ENCODE measurements around the gene AUTS2. TPM values are rescaled to one million over a fixed set of nuclear protein-coding genes. Genes with fewer than 3 reads are reported as not detected.

The AUTS2 gene
- total and polyA plus RNA-seq, 2 experiments from 2014 or later = 3.0 to 4.4 TPM

DNA sequence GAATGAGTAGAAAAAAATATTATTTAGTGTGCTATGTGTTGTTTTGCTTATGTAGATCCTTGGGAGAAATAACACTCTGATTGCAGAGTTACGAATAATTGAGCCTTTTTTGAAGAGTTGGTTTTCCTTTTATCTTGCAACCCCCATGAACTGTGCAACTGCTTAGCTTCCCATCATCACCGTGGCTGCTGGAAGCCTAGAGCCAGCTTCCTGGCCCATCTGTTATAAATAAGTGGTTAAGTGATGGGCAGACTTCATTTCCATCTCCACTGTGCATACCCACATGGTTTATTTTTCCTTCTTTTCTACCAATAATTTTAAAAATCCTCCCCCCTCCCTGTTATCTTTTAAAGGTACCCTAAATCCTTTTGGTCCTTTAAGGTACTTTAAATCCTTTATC lies 978.8 kb downstream of the AUTS2 start:
- no peaks in the 10 kb centered on the region for H4K20me1 ChIP-seq (ENCODE audit: insufficient read depth)
- no peak for DNase-seq
- no peaks in the 10 kb centered on the region for H3K27me3 ChIP-seq (replicated peaks; ENCODE audit: insufficient read depth)
- no peak overlapping the region for H2AFZ ChIP-seq
- H3K9me3 ChIP-seq (ENCODE audit: low read depth) = no peaks in the 10 kb centered on the region
- in situ Hi-C loops (cut with MboI) = no loop called here
- no peaks in the 10 kb centered on the region for H3K79me2 ChIP-seq (ENCODE audit: insufficient read depth)
- 52 to 72% methylated on average over 2 of the region's 2 CpGs for WGBS, 2 experiments (ENCODE audit: low coverage in 1 of 2, low lambda C conversion rate in 2 of 2, missing lambda C conversion rate in 2 of 2)
- no peak overlapping the region for H3K4me3 ChIP-seq
- no peaks in the 10 kb centered on the region for H3F3A ChIP-seq (ENCODE audit: insufficient read depth)
- H3K36me3 ChIP-seq (ENCODE audit: low read depth) = no peaks in the 10 kb centered on the region
- H3K4me2 ChIP-seq (ENCODE audit: unreplicated experiment) = no peak overlapping the region
- TF ChIP-seq EZH2 (IDR thresholded peaks at IDR 0.05; ENCODE audit: insufficient read depth, poor library complexity, severe bottlenecking) (no peak), EZH2phosphoT487 (IDR thresholded peaks at IDR 0.05; ENCODE audit: insufficient read depth, low read depth) (no peak)
- H3K9me2 ChIP-seq (ENCODE audit: insufficient read depth) = no peaks in the 10 kb centered on the region
- no peak overlapping the region for H3K27ac ChIP-seq
- no peak overlapping the region for H3K9ac ChIP-seq
- no peaks in the 10 kb centered on the region for H3K4me1 ChIP-seq (ENCODE audit: insufficient read depth)

DNA sequence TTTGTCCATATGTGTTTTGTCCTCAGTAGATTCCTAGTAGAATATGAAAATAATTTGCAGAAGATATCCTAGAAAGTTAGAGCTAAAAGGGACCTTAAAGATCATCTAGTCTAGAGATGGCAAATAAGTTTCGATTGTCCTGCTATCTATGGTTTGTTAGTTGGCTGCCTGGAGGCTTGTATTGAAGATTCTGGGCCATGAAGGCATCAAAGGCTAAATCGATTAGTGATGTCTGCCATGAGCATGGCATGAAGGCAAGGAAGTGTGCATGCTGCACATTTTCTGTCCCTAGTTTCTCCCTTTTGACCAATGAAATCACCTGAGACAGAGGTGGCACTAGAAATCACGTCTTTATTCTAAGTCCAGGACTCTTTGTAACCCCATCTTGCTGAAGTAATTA lies 979.9 kb downstream of the AUTS2 start:
- Histone ChIP-seq H3K4me3 (no peak overlapping the region), H3K9me3 (ENCODE audit: low read depth) (no peaks in the 10 kb centered on the region), H3K9me2 (ENCODE audit: insufficient read depth) (no peaks in the 10 kb centered on the region), H3K4me1 (ENCODE audit: insufficient read depth) (no peaks in the 10 kb centered on the region), H3K4me2 (ENCODE audit: unreplicated experiment) (no peak overlapping the region), H3K79me2 (ENCODE audit: insufficient read depth) (no peaks in the 10 kb centered on the region), H3F3A (ENCODE audit: insufficient read depth) (no peaks in the 10 kb centered on the region), H2AFZ (no peak overlapping the region), H3K9ac (no peak overlapping the region), H3K27me3 (replicated peaks; ENCODE audit: insufficient read depth) (no peaks in the 10 kb centered on the region), H3K27ac (no peak overlapping the region), H4K20me1 (ENCODE audit: insufficient read depth) (no peaks in the 10 kb centered on the region), H3K36me3 (ENCODE audit: low read depth) (no peaks in the 10 kb centered on the region)
- DNase-seq = no peak
- TF ChIP-seq EZH2 (IDR thresholded peaks at IDR 0.05; ENCODE audit: insufficient read depth, poor library complexity, severe bottlenecking) (no peak), EZH2phosphoT487 (IDR thresholded peaks at IDR 0.05; ENCODE audit: insufficient read depth, low read depth) (no peak)
- in situ Hi-C loops (cut with MboI) = no loop called here
- WGBS, 2 experiments (ENCODE audit: low coverage in 1 of 2, low lambda C conversion rate in 2 of 2, missing lambda C conversion rate in 2 of 2) = 61 to 69% methylated on average over 3 of the region's 3 CpGs

DNA sequence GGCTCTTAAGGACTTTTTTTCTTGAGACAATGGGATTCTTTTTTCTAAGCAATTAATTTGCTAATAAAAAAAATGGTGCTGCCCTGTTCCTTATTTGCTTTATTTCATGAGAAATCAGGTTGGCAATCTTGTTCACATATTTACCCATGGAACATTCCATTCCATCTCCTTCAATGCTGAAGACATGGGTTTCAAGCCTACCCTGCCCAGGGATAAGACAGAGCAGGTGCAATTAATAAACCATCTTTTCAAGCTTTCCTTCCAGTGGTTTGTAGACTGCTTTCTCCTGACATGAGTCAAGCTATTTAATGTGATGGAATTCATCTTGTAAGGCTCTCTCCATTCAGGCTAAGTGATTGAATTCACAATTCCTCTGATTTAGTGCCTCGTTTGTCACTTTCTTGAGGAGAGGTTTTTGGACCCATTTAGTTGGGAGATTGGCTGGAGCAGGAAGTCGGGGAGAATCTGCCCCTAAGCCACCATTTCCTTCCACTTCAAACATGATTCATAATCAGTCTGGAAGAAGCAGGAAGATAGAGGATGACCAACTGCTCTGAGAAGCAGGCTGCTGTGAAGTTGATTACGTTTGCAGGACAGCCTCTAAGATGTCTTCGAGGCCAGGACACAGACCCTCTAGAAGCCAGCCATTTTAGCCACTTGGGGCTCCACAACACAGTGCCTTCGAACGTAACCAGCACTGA lies 981.3 kb downstream of the AUTS2 start:
- Histone ChIP-seq H3K4me1 (ENCODE audit: insufficient read depth) (no peaks in the 10 kb centered on the region), H3K9ac (no peak overlapping the region), H3F3A (ENCODE audit: insufficient read depth) (no peaks in the 10 kb centered on the region), H3K27me3 (replicated peaks; ENCODE audit: insufficient read depth) (no peaks in the 10 kb centered on the region), H3K4me3 (no peak overlapping the region), H3K27ac (no peak overlapping the region), H2AFZ (no peak overlapping the region), H3K9me2 (ENCODE audit: insufficient read depth) (no peaks in the 10 kb centered on the region), H3K9me3 (ENCODE audit: low read depth) (no peaks in the 10 kb centered on the region), H4K20me1 (ENCODE audit: insufficient read depth) (no peaks in the 10 kb centered on the region), H3K79me2 (ENCODE audit: insufficient read depth) (no peaks in the 10 kb centered on the region), H3K4me2 (ENCODE audit: unreplicated experiment) (no peak overlapping the region), H3K36me3 (ENCODE audit: low read depth) (no peaks in the 10 kb centered on the region)
- DNase-seq = no peak
- no peak for TF ChIP-seq EZH2 (IDR thresholded peaks at IDR 0.05; ENCODE audit: insufficient read depth, poor library complexity, severe bottlenecking)
- no peak for TF ChIP-seq EZH2phosphoT487 (IDR thresholded peaks at IDR 0.05; ENCODE audit: insufficient read depth, low read depth)
- 85 to 87% methylated on average over 6 of the region's 6 CpGs for WGBS, 2 experiments (ENCODE audit: low coverage in 1 of 2, low lambda C conversion rate in 2 of 2, missing lambda C conversion rate in 2 of 2)
- in situ Hi-C loops (cut with MboI) = no loop called here

DNA sequence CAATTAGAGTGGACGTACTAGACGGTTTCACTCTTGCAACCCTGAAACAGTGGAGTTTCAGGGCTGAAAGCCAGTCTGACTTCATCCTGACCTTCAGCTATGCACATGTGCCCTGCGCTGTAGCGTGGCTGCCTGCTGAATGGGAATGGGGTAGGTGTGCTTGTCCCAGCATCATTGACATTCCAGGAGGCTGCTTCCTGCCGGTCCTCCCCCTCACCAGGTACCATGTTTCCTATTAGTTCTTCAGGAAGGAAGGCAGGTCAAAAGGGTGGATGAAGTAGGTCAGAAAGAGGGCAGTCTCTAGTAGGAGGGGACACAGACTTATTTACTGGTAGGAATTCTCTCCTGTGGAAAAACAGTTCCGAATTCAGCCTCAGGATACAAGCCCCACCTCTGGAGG lies 981.9 kb downstream of the AUTS2 start:
- Histone ChIP-seq H3K36me3 (ENCODE audit: low read depth) (no peaks in the 10 kb centered on the region), H3K4me1 (ENCODE audit: insufficient read depth) (no peaks in the 10 kb centered on the region), H2AFZ (no peak overlapping the region), H3F3A (ENCODE audit: insufficient read depth) (no peaks in the 10 kb centered on the region), H3K4me2 (ENCODE audit: unreplicated experiment) (no peak overlapping the region), H3K4me3 (no peak overlapping the region), H3K9me2 (ENCODE audit: insufficient read depth) (no peaks in the 10 kb centered on the region), H3K9me3 (ENCODE audit: low read depth) (no peaks in the 10 kb centered on the region), H3K27ac (no peak overlapping the region), H3K27me3 (replicated peaks; ENCODE audit: insufficient read depth) (no peaks in the 10 kb centered on the region), H3K9ac (no peak overlapping the region), H3K79me2 (ENCODE audit: insufficient read depth) (no peaks in the 10 kb centered on the region), H4K20me1 (ENCODE audit: insufficient read depth) (no peaks in the 10 kb centered on the region)
- WGBS, 2 experiments (ENCODE audit: low coverage in 1 of 2, low lambda C conversion rate in 2 of 2, missing lambda C conversion rate in 2 of 2) = 95 to 96% methylated on average over 6 of the region's 6 CpGs
- DNase-seq = no peak
- in situ Hi-C loops (cut with MboI) = no loop called here
- TF ChIP-seq EZH2 (IDR thresholded peaks at IDR 0.05; ENCODE audit: insufficient read depth, poor library complexity, severe bottlenecking) (no peak), EZH2phosphoT487 (IDR thresholded peaks at IDR 0.05; ENCODE audit: insufficient read depth, low read depth) (no peak)

Data from GM23248 (cell line).